Esophagus squamous epithelium (tissue), 5 donors: ENCODE data around the gene RUVBL1. TPM values are rescaled to one million over a fixed set of nuclear protein-coding genes. Genes with fewer than 3 reads are reported as not detected.
A peak's percentile ranks its signal among the peaks of the same experiment; 100 is the strongest.

Experiments
- DNase-seq: peaks from one replicate; lab custom pipeline; 2025; lab: John Stamatoyannopoulos, UW
- H3K27ac ChIP-seq, 4 donors: fragments of 200-600 bp; sonication (generic); one replicate each; pipeline ENCODE4 v1.5.1; 2016 to 2019; ENCODE audit warnings: mild to moderate bottlenecking in 1 of 4
- H3K27me3 ChIP-seq, 4 donors: fragments of 200-600 bp; sonication (generic); 1 replicate in 3 of 4; 2 replicates in 1 of 4; pipeline versions ENCODE4 v1.5.1 to v1.6.0; 2017 to 2021; ENCODE audit warnings: antibody characterized with exemption in 1 of 4
- H3K36me3 ChIP-seq, 3 donors: fragments of 200-600 bp; sonication (generic); one replicate each; pipeline ENCODE4 v1.5.1; 2016 to 2019
- H3K4me1 ChIP-seq, 3 donors: fragments of 200-600 bp; sonication (generic); one replicate each; pipeline ENCODE4 v1.5.1; 2017 to 2019
- H3K4me3 ChIP-seq, 4 donors: fragments of 200-600 bp; sonication (generic); 1 replicate in 3 of 4; 2 replicates in 1 of 4; pipeline ENCODE4 v1.5.1; 2016 to 2019; ENCODE audit warnings: mild to moderate bottlenecking in 2 of 4, moderate library complexity in 1 of 4
- H3K9me3 ChIP-seq, 3 donors: fragments of 200-600 bp; sonication (generic); one replicate each; pipeline ENCODE4 v1.5.1; 2016 to 2019
- CTCF ChIP-seq, 6 experiments: fragments of 450-650 bp in 4 of 6; fragments of 200-600 bp in 2 of 6; sonication (generic) in 2 of 6; IDR thresholded peaks; one replicate each; pipeline ENCODE4 v1.5.1; 2016 to 2019; ENCODE audit warnings: antibody characterized with exemption in 6 of 6, mild to moderate bottlenecking in 4 of 6, moderate library complexity in 4 of 6
- POLR2A ChIP-seq, 4 donors: fragments of 450-650 bp; IDR thresholded peaks; one replicate each; pipeline ENCODE4 v1.6.1; 2017; ENCODE audit warnings: antibody characterized with exemption in 4 of 4, mild to moderate bottlenecking in 4 of 4, moderate library complexity in 3 of 4
- WGBS, 2 donors: methylation state at CpG; one replicate each; pipeline ENCODE4 v1.1.5; 2018; 5-methylcytosine and 5-hydroxymethylcytosine counted together
- intact Hi-C: fragments of 100-400 bp; cut with DNase I; formaldehyde crosslinking; loops from one replicate; pipeline ENCODE4 v1.15.0; 2022
- total RNA-seq, 4 donors: library from RNA; depleted of rRNA; stranded (reverse); fragments of >200 nt; gene quantifications; one replicate each; pipeline ENCODE4 v1.1.0, GENCODE V29; 2016
- donor health status: DM: yes; HTN: yes; CAD: no.

RUVBL1 gene
- total RNA-seq, 4 donors from 2014 or later, result 17.6 to 50.4 (median 34.3) TPM

GRCh38 chr3:128060473-128061381 is 62.9 kb downstream of the RUVBL1 start:
- H3K9me3 ChIP-seq, result no peaks in the 10 kb centered on the region
- no peak overlapping the region for H3K4me3 ChIP-seq
- peaks cover 19 to 100% (median 76%) of the 10 kb centered on the region in 3 donors for H3K36me3 ChIP-seq
- TF ChIP-seq CTCF (IDR thresholded peaks at IDR 0.05) (no peak), POLR2A (IDR thresholded peaks at IDR 0.05) (no peak)
- no peak overlapping the region for H3K27ac ChIP-seq
- intact Hi-C loops, result no loop called here
- no peak for DNase-seq
- peaks cover 0 to 18% (median under 1%) of the 10 kb centered on the region in 3 donors for H3K4me1 ChIP-seq
- H3K27me3 ChIP-seq, result no peaks in the 10 kb centered on the region
- 43 to 50% methylated on average over 11 of the region's 11 CpGs for WGBS, 2 donors

GRCh38 chr3:128056258-128056657 is 67.4 kb downstream of the RUVBL1 start:
- intact Hi-C loops, result no loop called here
- no peak for TF ChIP-seq CTCF (IDR thresholded peaks at IDR 0.05)
- DNase-seq, result no peak
- H3K27ac ChIP-seq, result no peak overlapping the region
- H3K27me3 ChIP-seq, result no peaks in the 10 kb centered on the region
- peaks cover 0 to 72% (median 34%) of the 10 kb centered on the region in 3 donors for H3K36me3 ChIP-seq
- no peak overlapping the region for H3K4me3 ChIP-seq
- no peaks in the 10 kb centered on the region for H3K9me3 ChIP-seq
- peaks cover 23 to 46% (median 25%) of the 10 kb centered on the region in 3 donors for H3K4me1 ChIP-seq
- WGBS, 2 donors, result 70 to 84% methylated on average over 4 of the region's 4 CpGs

GRCh38 chr3:128054367-128054766 is 69.2 kb downstream of the RUVBL1 start:
- no peak for DNase-seq
- peak overlapping the region in 2 of 4 donors; percentile 93 to 98 for H3K4me3 ChIP-seq
- 44 to 55% methylated on average over 3 of the region's 3 CpGs for WGBS, 2 donors
- TF ChIP-seq POLR2A (IDR thresholded peaks at IDR 0.05) (no peak), CTCF (IDR thresholded peaks at IDR 0.05) (no peak)
- H3K27ac ChIP-seq, result peak overlapping the region in 3 of 4 donors; percentile 15 to 98 (median 98)
- peaks cover 0 to 53% (median 21%) of the 10 kb centered on the region in 3 donors for H3K36me3 ChIP-seq
- no peaks in the 10 kb centered on the region for H3K27me3 ChIP-seq
- H3K4me1 ChIP-seq, result peaks cover 25 to 42% (median 27%) of the 10 kb centered on the region in 3 donors
- intact Hi-C loops, result no loop called here
- H3K9me3 ChIP-seq, result no peaks in the 10 kb centered on the region

- no peak for DNase-seq
- 56 to 59% methylated on average over 6 of the region's 6 CpGs for WGBS, 2 donors
- H3K27ac ChIP-seq, result peak overlapping the region in 3 of 4 donors; percentile 15 to 98 (median 98)
Observed at GRCh38 chr3:128053614-128054013, 70.0 kb downstream of the RUVBL1 start.

More at GRCh38 chr3:128053614-128054013, 70.0 kb downstream of the RUVBL1 start:
- peaks cover 25 to 42% (median 27%) of the 10 kb centered on the region in 3 donors for H3K4me1 ChIP-seq
- no peaks in the 10 kb centered on the region for H3K9me3 ChIP-seq
- peak overlapping the region in 3 of 4 donors; percentile 93 to 98 (median 95) for H3K4me3 ChIP-seq
- peaks cover 0 to 46% (median 15%) of the 10 kb centered on the region in 3 donors for H3K36me3 ChIP-seq
- TF ChIP-seq POLR2A (IDR thresholded peaks at IDR 0.05) (no peak), CTCF (IDR thresholded peaks at IDR 0.05) (no peak)
- H3K27me3 ChIP-seq, result no peaks in the 10 kb centered on the region
- intact Hi-C loops, result no loop called here
